HG03045 (cell line): ENCODE data around the gene CD200.

Experiments used
- ATAC-seq: cut with Tn5 transposase; IDR thresholded peaks from one replicate; pipeline ENCODE4 v1.9.1; 2021; ENCODE audit warnings: mild to moderate bottlenecking, moderate library complexity; ENCODE audit not compliant: unreplicated experiment

Gene CD200

GRCh38 chr3:112331851-112332250, 1.1 kb upstream of the CD200 start:
- ATAC-seq: no peak

GRCh38 chr3:112333381-112334317, 693 bp downstream of the CD200 start:
- ATAC-seq: peak; percentile 48

DNA sequence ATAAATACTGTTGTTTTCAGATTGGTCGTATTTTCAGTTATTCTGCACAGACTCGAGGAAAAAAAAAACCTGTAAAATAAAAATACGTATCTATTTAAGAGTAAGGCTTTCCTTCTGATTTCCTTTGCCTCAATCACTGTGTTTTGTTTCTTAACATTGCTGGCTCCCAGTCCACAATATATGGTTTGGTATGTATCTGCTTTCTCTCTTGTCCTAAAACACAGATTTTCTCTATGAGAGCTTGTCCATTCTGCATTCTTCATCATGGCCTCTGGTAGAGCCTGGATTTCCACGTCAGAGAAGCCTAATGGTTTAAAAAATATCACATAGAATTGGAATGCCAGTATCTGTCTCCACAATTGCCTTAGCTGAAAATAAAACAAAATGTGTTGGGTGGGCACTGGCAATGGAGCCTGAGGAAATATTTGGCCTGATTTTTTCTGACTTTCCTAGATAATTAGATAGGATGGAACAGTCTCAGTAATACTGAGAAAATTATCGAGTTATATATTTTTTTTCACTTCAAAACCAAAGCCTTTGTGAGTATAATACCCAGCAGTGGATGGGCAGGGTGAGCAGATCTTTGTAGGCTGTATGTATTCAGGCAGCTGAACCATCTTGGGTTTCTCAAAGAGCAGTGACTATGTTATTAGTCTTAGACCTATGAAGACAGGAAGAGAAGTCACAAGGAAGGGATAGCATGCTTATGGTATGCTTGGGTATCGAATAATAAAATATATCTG, 1.9 kb downstream of the CD200 start:
- ATAC-seq: no peak

- no peak for ATAC-seq
Observed at GRCh38 chr3:112335434-112335781, 2.5 kb downstream of the CD200 start.

GRCh38 chr3:112338021-112338726, 5.2 kb downstream of the CD200 start:
- no peak for ATAC-seq

- no peak for ATAC-seq
Observed at GRCh38 chr3:112338727-112339056, 5.7 kb downstream of the CD200 start.

- ATAC-seq: no peak
Observed at GRCh38 chr3:112339134-112339533, 6.2 kb downstream of the CD200 start.

- ATAC-seq: no peak
Observed at GRCh38 chr3:112339609-112340008, 6.7 kb downstream of the CD200 start.

DNA sequence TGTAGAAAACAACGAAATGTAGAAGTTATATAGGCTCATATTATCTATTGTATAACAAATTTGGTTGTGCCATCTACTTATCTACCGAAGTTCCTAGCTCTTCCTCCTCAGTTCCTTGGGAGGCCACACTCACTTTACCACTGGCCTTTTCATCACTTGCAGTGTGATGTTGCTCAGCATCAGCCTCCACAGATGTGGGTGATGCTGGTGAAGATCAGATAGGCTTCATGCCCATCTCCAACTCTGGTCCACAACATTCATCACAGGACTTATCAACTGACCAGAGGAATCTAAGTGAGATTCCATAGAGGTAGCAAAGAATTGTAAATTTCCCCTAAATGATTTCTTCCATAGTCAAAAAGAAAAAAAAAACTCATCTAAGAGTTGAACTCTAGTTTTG, 8.4 kb downstream of the CD200 start:
- ATAC-seq: no peak

- ATAC-seq: no peak
Observed at GRCh38 chr3:112345681-112346080, 12.7 kb downstream of the CD200 start.

DNA sequence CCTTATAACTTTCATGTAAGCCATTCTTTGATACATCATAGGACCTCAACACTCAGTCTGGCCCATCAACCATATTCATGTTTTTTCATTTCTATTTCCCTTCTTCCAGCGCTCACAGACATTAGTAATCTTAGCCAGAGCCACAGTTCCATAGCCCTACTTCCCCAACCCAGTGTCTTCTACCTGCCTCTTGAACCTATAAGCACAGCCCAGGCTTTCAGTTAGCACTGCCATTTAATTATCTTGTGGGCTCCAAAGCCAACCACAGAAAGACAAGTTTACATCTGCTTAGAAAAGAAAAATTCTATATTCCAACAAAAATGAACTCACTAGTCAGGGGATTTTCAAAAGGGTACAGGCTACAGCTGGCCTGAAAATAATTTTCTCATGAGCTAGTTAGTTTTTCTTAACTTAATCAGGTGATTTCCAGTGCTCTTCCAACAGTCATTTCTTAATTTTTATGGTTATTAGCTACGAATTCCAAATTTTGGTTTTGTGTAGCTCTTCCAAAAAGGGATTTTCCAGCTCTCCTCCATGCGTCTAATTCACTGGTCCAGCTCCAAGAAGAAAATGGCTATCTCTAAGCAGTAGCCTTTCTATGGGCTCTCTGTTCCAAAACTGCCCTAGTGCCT, 13.7 kb downstream of the CD200 start:
- no peak for ATAC-seq

- no peak for ATAC-seq
Observed at GRCh38 chr3:112348943-112349342, 16.0 kb downstream of the CD200 start.

DNA sequence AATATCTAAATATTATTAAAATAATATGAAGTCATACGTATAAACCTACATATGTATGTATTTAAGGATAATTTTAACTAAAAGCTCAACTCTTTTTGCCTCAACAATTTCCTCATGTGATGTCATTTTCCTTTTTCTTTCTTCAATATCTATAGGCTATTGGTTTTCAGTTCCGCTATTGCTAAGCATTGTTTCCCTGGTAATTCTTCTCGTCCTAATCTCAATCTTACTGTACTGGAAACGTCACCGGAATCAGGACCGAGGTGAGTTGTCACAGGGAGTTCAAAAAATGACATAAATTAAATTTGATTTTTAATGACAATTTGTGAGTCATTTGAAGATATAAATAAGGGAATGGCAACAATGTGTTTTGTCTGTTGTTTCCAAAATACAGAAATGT, 16.6 kb downstream of the CD200 start:
- ATAC-seq: no peak

DNA sequence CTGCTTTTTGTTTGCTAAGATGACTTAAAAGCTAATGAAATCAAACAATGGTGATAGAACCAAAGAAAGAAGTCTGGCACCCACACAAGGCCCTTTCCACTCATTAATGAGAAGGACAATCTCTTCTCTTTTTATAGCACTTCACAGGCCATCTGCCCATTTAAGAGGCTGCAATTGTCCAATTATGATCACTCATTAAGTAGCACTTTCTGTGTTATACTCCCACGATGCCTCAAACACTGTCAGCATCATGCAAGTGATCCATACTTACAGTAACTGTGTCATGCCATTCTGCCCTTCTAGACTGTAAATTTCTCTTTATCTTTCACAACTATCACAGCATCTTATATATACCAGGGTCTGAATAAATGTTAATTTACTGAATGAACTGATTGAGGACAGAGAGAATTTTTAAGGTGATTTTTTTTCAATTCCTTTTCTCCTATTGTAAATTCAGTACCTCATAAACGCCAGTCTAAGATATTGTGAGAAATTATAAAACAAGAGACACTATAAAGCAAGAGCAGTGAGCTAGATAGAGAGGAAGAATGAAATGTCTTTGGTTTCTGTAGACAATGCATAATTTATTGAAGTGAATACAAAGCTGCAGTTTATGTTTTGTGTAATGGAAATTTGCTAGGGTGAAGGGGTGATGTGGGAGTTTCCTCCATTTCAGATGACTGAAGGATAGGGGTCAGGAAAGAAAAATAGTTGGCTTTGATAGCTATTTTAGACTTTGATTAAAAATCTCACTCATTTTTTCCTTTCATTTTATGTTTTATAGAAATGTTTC, 17.3 kb downstream of the CD200 start:
- no peak for ATAC-seq

DNA sequence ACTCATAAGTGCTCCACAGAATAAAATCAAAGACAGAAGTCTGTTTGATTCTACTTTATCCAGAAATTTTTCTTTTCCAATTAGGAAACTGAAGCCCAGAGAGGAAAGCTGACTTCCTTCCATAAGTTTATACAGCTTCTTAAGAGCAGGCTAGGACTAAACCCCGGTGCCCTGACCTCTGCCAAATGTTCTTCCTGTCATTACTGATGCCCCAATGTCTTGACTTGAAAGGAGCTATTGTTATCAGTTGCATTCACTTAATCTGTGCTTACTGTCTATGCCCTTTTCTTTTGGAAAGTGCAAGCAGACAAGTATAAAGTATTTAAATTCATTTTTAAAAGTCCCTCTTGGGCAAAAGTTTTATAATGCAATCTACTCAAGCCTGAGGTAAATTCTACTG, 18.1 kb downstream of the CD200 start:
- no peak for ATAC-seq

GRCh38 chr3:112351823-112352222, 18.9 kb downstream of the CD200 start:
- ATAC-seq: no peak

- ATAC-seq: no peak
Observed at GRCh38 chr3:112352720-112353119, 19.8 kb downstream of the CD200 start.

- ATAC-seq: no peak
Observed at GRCh38 chr3:112353365-112353764, 20.4 kb downstream of the CD200 start.

DNA sequence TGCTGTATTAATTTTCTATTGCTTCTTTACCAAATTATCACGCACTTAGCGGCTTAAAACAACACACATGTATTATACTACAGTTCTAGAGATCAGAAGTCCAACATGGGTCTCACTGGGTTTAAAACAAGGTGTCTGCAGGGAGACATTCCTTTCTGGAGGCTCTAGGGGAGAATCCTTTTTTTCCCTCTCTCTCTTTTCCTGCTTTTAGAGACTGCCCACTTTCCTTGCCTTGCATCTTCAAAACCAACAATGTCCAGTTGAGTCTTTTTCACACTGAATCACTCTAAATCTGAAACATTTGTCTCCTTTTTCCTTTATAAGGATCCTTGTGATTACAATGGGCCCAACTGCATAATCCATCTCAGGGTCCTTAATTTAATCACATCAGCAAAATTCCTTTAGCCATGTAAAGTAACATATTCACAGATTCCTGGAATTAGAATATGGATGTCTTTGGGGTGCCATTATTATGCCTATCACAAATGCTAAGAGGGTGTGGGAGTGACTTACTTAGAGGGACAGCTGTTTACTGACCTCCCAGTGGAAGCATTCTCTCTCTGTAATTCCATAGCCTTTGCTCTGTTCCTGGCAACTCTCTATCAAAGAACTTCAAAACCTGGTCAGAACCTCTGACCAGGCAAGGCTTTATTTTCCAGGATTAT, 21.8 kb downstream of the CD200 start:
- no peak for ATAC-seq

DNA sequence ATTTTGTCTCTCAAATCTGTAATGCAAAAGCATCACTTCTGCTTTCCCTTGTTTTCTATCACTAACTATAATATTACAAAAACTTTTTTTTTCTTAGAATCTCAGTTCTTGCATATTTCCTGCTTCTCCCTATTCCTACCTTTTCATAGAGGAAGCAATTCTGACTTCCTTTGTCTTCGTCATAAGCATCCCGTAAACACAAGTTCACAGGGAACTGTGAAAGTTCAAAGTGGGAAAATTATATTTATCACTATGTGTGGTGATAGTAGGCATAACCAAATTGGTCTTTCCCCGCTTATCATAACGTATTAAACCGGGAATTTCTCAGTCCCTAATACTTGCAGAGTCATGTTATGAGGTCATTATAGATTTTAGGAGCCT, 22.3 kb downstream of the CD200 start:
- ATAC-seq: no peak
